ENCODE data around the gene SPIRE2. TPM values are rescaled to one million over a fixed set of nuclear protein-coding genes. Genes with fewer than 3 reads are reported as not detected.
"Not testable (repeated sequence)": the region's sequence is repeated elsewhere in the genome, so short reads cannot be mapped to it uniquely, and the experiment has no call there.

Gene SPIRE2
- total RNA-seq (2022) (3.8 and 4.8 TPM in 2 replicates), Bru-seq, nascent RNA (percentile 35 among the genes with signal in this experiment), BruChase-seq, experiment 1, labeled RNA remaining after a 6-hour chase (percentile 49 among the genes with signal in this experiment), BruChase-seq, experiment 2, labeled RNA remaining after a 2-hour chase (percentile 40 among the genes with signal in this experiment)
- long read RNA-seq, partial matches to known transcripts, result 1 of 4 reads
- long read RNA-seq, other reads (novel, unspliced or antisense), result 2 of 4 reads

- no TSS peak for BruUV-seq (replicated peaks)
- H3K4me1 Mint-ChIP-seq (ENCODE audit: insufficient read depth, unreplicated experiment), result no peaks in the 10 kb centered on the region
- no peaks in the 10 kb centered on the region for H3K9me3 Mint-ChIP-seq (ENCODE audit: unreplicated experiment)
- H3K4me3 Mint-ChIP-seq (ENCODE audit: unreplicated experiment), result peak within 1 kb of the TSS; percentile 73
- ChIA-PET POLR2A (interaction anchor here (1.1 to 3.7 kb wide), 5 partner anchors 10 to 109 kb away, joined by 4 to 21 read pairs (median 11); partner anchors contain the start of genes FANCA and TCF25), CTCF (interaction anchor here (1.2 kb wide), 1 partner anchor 52 kb away, joined by 3 read pairs; no protein-coding TSS in a partner anchor)
- H3K27me3 Mint-ChIP-seq (ENCODE audit: insufficient read depth, unreplicated experiment), result no peaks in the 10 kb centered on the region
- H3K36me3 Mint-ChIP-seq (ENCODE audit: insufficient read depth, unreplicated experiment), result peaks cover 5% of the 10 kb centered on the region
- peak within 1 kb of the TSS; percentile 61 for H3K27ac Mint-ChIP-seq (ENCODE audit: low read depth, unreplicated experiment)
- DNase-seq (ENCODE audit: unreplicated experiment), result peak; percentile 58
- no peak for TF ChIP-seq CTCF (IDR thresholded peaks at IDR 0.05; ENCODE audit: unreplicated experiment)
- intact Hi-C loops (cut with micrococcal nuclease), result no loop called here
These were observed at the start of gene SPIRE2 for GRCh38 chr16:89828199-89828869. SPIRE2 (plus strand) TSS chr16:89828475; CDS start chr16:89828551, 76 bp downstream.

- no TSS peak for BruUV-seq (replicated peaks)
- CTCF ChIA-PET, result interaction anchor here (0.5 to 1.6 kb wide), 4 partner anchors 11 to 30 kb away, joined by 3 to 4 read pairs (median 4); no protein-coding TSS in a partner anchor
- intact Hi-C loops (cut with micrococcal nuclease), result no loop called here
- DNase-seq (ENCODE audit: unreplicated experiment), result no peak
- TF ChIP-seq CTCF (IDR thresholded peaks at IDR 0.05; ENCODE audit: unreplicated experiment), result no peak
- no peaks in the 10 kb centered on the region for H3K27me3 Mint-ChIP-seq (ENCODE audit: insufficient read depth, unreplicated experiment)
- peaks cover 46% of the 10 kb centered on the region for H3K36me3 Mint-ChIP-seq (ENCODE audit: insufficient read depth, unreplicated experiment)
- H3K4me3 Mint-ChIP-seq (ENCODE audit: unreplicated experiment), result no peak overlapping the region
- no peaks in the 10 kb centered on the region for H3K9me3 Mint-ChIP-seq (ENCODE audit: unreplicated experiment)
- POLR2A ChIA-PET, result interaction anchor here (0.8 kb wide), 1 partner anchor 36 kb away, joined by 4 read pairs; no protein-coding TSS in a partner anchor
- no peaks in the 10 kb centered on the region for H3K4me1 Mint-ChIP-seq (ENCODE audit: insufficient read depth, unreplicated experiment)
- H3K27ac Mint-ChIP-seq (ENCODE audit: low read depth, unreplicated experiment), result no peak overlapping the region
These were observed 48.9 kb upstream of the SPIRE2 start for GRCh38 chr16:89779231-89779908.

GRCh38 chr16:89779909-89780305, 48.4 kb upstream of the SPIRE2 start:
- Mint-ChIP-seq H3K4me1 (ENCODE audit: insufficient read depth, unreplicated experiment) (no peaks in the 10 kb centered on the region), H3K9me3 (ENCODE audit: unreplicated experiment) (no peaks in the 10 kb centered on the region), H3K27ac (ENCODE audit: low read depth, unreplicated experiment) (no peak overlapping the region), H3K27me3 (ENCODE audit: insufficient read depth, unreplicated experiment) (no peaks in the 10 kb centered on the region), H3K36me3 (ENCODE audit: insufficient read depth, unreplicated experiment) (peaks cover 45% of the 10 kb centered on the region), H3K4me3 (ENCODE audit: unreplicated experiment) (no peak overlapping the region)
- TF ChIP-seq CTCF (IDR thresholded peaks at IDR 0.05; ENCODE audit: unreplicated experiment), result no peak
- BruUV-seq (replicated peaks), result no TSS peak
- DNase-seq (ENCODE audit: unreplicated experiment), result no peak
- ChIA-PET CTCF (interaction anchor here (0.7 to 1.6 kb wide), 2 partner anchors 10 to 12 kb away, joined by 3 to 4 read pairs; no protein-coding TSS in a partner anchor), POLR2A (interaction anchor here (0.8 kb wide), 1 partner anchor 36 kb away, joined by 4 read pairs; no protein-coding TSS in a partner anchor)
- intact Hi-C loops (cut with micrococcal nuclease), result no loop called here

- H3K9me3 Mint-ChIP-seq (ENCODE audit: unreplicated experiment), result no peaks in the 10 kb centered on the region
- intact Hi-C loops (cut with micrococcal nuclease), result no loop called here
- no TSS peak for BruUV-seq (replicated peaks)
These were observed 45.8 kb upstream of the SPIRE2 start for GRCh38 chr16:89782489-89782888.

GRCh38 chr16:89783952-89784351, 44.3 kb upstream of the SPIRE2 start:
- H3K27me3 Mint-ChIP-seq (ENCODE audit: insufficient read depth, unreplicated experiment); CTCF ChIA-PET; H3K27ac Mint-ChIP-seq (ENCODE audit: low read depth, unreplicated experiment); BruUV-seq (replicated peaks); H3K9me3 Mint-ChIP-seq (ENCODE audit: unreplicated experiment); H3K4me3 Mint-ChIP-seq (ENCODE audit: unreplicated experiment); intact Hi-C loops (cut with micrococcal nuclease); POLR2A ChIA-PET; DNase-seq (ENCODE audit: unreplicated experiment); H3K4me1 Mint-ChIP-seq (ENCODE audit: insufficient read depth, unreplicated experiment): not testable (repeated sequence)
- H3K36me3 Mint-ChIP-seq (ENCODE audit: insufficient read depth, unreplicated experiment), result peaks cover 43% of the 10 kb centered on the region

More at GRCh38 chr16:89782489-89782888, 45.8 kb upstream of the SPIRE2 start:
- Mint-ChIP-seq H3K36me3 (ENCODE audit: insufficient read depth, unreplicated experiment) (peaks cover 40% of the 10 kb centered on the region), H3K27ac (ENCODE audit: low read depth, unreplicated experiment) (no peak overlapping the region), H3K27me3 (ENCODE audit: insufficient read depth, unreplicated experiment) (no peaks in the 10 kb centered on the region), H3K4me3 (ENCODE audit: unreplicated experiment) (no peak overlapping the region), H3K4me1 (ENCODE audit: insufficient read depth, unreplicated experiment) (no peaks in the 10 kb centered on the region)
- DNase-seq (ENCODE audit: unreplicated experiment), result no peak
- POLR2A ChIA-PET, result no interaction called here
- CTCF ChIA-PET, result no interaction called here
- no peak for TF ChIP-seq CTCF (IDR thresholded peaks at IDR 0.05; ENCODE audit: unreplicated experiment)

Data from MCF 10A (cell line).